Transverse colon (tissue), 3 donors: ENCODE data around the gene MAP4K4.
"Not testable (repeated sequence)": the region's sequence is repeated elsewhere in the genome, so short reads cannot be mapped to it uniquely, and the experiment has no call there.

ENCODE experiments used
- CTCF ChIP-seq, 5 experiments: fragments of 200-600 bp in 3 of 5; fragments of 450-650 bp in 2 of 5; sonication (generic) in 3 of 5; IDR thresholded peaks; 1 replicate in 2 of 5; 2 replicates in 3 of 5; pipeline ENCODE4 v1.5.1; 2016 to 2017; ENCODE audit warnings: antibody characterized with exemption in 5 of 5, inconsistent platforms in 3 of 5, mild to moderate bottlenecking in 2 of 5, moderate library complexity in 1 of 5
- POLR2A ChIP-seq: fragments of 450-650 bp; IDR thresholded peaks from one replicate; pipeline ENCODE4 v1.6.1; 2016; ENCODE audit warnings: antibody characterized with exemption, mild to moderate bottlenecking, moderate library complexity

GRCh38 chr2:101935764-101936163 lies 238.3 kb downstream of the MAP4K4 start:
- TF ChIP-seq CTCF (IDR thresholded peaks at IDR 0.05); POLR2A: not testable (repeated sequence)
